GM21381 (cell line): ENCODE results near the gene EDIL3.
"Not testable (repeated sequence)": the region's sequence is repeated elsewhere in the genome, so short reads cannot be mapped to it uniquely, and the experiment has no call there.

Experiments used
- ATAC-seq: cut with Tn5 transposase; IDR thresholded peaks from one replicate; pipeline ENCODE4 v1.9.1; 2021; ENCODE audit warnings: mild to moderate bottlenecking, moderate library complexity; ENCODE audit not compliant: unreplicated experiment

EDIL3 gene

DNA sequence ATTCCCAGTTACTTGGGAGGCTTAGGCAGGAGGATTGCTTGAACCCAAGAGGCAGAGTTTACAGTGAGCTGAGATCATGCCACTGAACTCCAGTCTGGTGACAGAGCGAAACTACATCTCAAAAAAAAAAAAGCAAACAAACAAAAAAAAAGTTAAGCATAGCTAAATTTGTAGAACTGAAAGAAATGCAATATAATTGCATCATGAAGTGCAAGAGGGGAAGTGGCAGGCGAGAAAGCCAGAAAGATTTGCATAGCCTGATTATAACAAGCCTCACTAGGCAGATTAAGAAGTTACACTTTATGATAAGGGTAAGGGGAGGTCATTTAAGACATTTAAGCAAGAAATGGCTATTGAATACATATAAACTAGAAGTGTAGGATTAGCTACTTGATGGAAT, 187.1 kb downstream of the EDIL3 start:
- no peak for ATAC-seq

DNA sequence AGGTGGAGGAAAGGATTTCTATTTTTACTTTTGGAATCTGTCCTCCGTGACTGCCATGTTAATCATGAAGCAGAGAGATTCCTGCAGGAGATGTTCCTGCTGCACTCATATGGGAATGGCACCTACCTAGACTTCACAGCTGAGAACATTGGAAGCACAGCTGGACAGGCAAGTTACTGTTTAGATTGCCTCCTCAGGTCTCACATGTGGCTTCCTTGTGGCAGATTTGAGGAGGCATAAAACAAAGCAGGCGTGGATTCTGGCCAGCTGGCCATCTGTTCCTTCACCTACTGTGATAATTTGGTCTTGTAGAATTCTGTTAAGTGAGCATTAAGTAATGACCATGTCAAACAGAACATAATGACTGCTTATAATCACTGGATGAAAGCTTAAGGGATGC, 193.4 kb downstream of the EDIL3 start:
- ATAC-seq: no peak

DNA sequence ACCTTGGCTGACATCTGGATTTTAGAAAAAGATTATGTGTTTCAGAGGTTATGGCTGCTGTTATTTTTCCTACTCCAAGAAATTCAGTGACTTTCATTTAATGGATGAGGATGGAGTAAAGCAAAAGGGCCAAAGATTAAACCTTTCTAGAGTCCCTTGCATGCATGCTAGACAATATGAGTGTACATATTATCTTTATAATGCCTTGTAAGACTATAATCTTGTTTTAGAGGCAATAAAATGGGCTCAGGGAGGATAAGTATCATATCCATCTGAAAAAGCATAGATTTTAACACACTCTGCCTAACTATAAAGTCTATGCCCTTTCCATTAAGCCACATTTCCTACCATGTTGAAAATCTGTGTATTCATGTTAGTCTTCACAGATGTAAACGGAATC, 199.8 kb downstream of the EDIL3 start:
- no peak for ATAC-seq

DNA sequence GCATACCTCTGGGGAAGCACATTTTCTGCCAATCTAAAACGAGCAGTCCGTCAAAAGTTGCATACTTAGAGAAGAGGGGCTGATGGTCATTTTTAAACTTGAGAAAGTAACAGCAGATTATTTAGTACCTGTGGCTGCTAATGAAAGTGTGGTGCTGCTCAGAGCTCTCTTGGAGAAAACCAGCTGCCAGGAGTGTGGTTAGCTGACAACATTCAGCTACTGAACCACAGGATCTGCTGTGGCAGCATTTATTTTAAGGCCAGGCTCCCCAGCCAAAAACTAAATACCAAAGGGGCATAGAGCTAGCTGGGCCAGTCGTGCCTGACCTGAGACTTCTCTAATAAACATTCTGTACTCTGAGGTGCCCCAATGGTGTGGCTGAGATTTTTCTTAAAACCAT, 203.6 kb downstream of the EDIL3 start:
- no peak for ATAC-seq

DNA sequence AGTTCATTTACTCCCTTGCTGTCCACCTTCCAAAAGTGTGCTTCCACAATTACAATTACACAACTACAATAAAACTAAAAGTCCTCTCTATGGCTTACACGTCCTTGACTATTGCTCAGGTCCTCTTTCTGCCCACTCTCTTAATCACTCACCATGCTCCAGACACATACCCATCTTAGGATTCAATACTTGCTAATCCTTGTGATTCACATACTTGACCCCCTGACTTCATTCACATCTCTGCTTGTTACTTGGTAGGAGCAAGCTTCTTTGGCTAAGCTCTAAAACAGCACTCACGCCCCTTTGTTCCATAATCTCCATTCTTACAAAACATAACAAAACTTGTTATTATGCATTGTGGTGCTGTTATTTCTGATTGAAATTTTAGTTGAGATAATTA, 215.8 kb downstream of the EDIL3 start:
- no peak for ATAC-seq

DNA sequence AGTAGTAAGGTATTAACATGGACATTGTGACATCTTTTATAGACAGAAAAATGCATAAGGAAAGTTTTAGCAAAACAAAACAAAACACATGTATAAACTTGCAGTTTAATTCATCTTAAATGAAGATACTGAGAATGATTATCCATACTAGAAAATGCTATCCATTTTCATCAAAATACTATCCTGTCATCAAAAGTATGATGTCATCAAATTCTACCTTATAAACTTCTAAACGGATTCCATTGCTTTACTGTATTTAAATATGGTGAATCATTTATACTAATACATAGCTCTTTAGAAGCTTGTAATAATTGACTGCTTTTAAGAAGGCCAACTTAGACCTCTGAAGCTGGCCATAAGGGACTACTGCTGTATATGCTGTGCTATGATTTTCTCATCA, 221.0 kb downstream of the EDIL3 start:
- ATAC-seq: no peak

DNA sequence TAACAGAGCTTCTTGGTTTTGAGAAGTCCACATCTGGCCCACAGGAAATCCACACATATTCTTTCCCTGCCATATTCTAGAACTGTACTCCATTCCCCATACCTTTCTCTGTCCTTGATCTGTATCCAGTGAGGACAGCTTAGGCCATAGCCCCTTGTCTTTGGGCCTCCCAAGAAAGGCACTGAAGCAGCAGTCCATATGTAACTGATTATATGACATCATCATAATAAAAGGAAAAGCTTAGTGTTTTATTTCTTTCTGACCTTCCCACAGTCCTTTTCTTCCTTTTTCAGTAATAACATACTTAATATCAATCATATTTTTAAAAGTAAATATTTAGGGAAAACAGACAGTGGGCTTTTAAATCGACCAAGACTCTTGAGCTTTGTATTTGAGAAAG, 222.0 kb downstream of the EDIL3 start:
- no peak for ATAC-seq

DNA sequence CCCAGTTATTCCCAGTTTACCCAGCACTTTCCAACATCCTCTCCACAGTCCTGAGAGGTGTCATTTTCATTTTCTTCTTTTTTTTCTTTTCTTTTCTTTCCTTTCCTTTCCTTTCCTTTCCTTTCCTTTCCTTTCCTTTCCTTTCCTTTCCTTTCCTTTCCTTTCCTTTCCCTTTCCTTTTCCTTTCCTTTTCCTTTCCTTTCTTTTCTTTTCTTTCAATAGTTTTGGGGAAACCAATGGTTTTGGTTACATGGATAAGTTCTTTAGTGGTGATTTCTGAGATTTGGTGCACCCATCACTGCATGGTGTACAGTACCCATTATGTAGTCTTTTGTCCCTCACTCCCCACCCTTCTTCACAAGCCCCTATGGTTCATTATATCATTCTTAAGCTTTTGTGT, 224.0 kb downstream of the EDIL3 start:
- not testable (repeated sequence) for ATAC-seq

DNA sequence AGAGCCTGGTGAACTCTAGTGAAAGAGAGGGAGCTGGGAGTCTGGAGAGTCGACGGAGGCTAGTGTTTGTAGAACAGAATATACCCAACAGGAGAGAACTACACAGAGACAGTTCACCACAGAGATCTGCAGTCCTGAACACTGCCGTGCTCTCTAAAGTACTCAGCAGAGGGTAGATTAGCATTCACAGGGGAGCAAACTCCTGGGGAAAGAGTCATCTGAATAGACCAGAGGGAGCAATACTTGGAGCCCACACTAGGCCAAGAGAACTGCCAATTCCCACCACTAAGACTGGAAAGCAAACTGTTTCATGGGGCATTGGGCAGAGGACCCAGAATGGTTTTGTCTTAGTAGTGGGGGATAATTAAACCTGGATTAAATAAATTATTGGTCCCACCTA, 235.6 kb downstream of the EDIL3 start:
- ATAC-seq: no peak

DNA sequence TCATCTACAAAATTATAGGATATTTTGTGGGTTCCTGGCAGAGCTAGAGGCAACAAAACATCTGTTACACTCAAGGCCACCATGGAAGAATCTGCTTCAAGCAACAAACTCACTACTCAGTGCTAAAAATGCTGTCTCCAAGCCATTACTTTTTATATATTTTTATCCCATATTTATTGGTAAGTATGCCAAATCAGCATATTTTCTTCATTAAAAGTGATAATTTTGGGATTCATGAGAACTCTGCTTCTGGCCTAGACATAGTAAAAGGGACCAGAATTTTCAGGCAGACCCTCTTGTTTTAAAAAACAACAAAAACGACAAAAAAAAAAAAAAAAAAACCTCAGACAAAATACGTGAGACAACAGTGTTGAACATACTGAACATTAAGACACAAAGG, 236.0 kb downstream of the EDIL3 start:
- ATAC-seq: no peak

DNA sequence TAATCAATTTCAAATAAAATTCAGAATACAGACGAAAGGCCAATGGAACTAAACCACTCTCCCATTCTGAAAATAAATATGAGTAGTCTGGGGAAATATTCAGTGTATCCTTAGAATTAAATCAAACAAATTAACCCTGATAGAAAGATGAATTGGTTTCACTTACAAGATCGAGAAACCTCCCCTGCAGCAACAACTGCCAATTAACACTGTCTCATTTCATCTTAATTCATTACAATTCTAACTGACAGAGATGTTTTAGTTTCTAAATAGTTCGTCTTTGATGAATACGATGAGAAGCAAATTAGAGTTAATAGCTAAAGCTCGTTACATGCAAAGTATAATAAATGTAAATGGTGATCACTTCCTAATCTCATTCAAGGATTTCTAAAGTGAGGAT, 247.1 kb downstream of the EDIL3 start:
- ATAC-seq: no peak

DNA sequence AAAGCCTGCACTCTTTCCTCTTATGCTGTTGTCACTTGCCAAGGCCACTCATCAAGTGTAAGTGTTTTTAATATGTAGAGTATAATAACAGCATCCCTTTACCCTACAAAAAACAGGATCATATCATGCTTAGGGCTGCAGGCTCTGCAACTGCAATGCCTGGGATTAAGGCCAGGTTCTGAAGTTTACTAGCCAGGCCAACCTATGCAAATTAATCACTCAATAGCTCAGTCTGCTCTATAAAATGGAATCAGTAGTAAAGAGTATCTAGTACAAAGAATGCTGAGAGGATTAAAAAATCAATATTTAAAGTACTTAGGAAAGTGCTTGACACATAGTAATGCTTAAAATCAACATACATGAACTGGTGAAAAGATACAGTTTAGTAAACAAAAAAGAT, 253.3 kb downstream of the EDIL3 start:
- no peak for ATAC-seq

DNA sequence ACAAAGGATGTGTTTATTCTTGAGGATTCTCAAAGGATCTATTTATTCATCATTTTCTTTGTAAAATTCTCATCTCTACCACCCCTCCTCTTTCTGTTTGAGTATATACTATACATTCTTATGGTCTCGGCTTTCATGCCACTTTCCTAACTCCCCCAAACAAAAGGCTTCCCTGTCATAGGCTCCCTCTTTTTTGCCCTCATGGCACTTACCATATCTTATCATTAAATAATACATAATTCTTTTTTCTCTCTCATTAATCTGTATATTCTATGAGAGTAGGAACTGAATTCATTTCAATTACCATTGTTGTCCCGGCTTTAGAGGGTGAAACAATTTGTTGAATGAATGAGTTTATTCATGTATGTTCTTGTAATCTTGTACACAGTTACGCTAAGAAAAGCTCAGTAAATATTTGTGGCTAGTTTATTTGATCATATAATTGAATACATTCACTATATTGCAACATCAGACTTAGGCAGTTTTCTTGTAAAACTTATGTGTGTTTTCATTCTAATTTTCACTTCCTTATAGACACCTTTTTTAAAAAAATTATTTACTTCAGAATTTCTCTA, 254.6 kb downstream of the EDIL3 start:
- ATAC-seq: no peak

DNA sequence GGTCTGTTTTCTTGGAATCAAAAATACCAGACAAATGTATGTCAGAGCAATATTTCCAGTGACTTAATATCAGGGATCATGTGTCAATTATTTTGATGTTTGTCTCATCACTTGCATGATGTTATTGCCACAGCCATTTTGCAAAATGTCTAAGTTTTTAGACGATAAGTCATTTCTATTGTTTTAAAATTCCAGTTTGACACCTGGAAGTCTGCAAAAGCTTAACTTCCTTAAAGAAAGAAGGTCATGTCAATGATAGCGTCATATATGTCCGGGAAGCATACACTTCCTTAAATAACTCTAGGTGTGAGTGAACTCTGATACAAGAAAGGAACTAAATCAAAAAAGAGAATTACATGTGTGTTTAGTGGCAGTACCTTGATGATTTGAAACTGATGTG, 259.5 kb downstream of the EDIL3 start:
- ATAC-seq: no peak

DNA sequence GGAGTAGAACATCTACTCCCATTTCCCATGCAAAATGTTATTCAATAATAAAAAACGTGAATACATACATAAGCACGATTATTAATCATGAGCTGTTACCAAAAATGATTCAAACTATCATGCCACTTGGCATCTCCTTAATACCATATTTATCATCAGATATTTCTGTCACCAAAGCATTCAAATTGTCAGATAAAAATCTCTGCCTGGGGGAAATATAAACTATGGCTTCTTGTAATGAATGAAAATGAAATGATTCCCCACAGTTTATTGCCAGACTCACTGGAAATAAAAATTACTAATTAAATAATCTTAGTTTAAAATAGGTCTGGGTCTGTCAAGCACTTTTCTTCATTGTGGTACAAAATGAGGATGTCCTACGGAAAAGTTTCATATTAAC, 265.4 kb downstream of the EDIL3 start:
- ATAC-seq: no peak

DNA sequence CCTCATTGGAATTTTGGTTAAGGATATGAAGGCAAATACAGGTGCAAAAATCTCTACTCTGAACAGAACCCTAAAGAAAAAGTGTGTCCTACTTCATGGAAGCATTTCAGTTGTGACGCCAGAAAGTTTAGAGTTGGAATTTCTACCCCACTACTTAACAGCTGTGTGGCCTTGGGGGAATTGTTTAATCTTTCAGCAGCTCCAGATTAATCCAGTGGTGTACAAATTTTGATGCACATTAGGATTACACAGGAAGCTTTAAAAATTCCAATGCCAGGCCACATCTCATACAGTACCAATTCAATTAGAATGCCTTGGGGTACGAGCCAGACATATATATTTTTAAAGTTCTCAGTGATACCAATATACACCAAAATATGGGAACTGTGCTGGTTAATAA, 266.1 kb downstream of the EDIL3 start:
- ATAC-seq: no peak

DNA sequence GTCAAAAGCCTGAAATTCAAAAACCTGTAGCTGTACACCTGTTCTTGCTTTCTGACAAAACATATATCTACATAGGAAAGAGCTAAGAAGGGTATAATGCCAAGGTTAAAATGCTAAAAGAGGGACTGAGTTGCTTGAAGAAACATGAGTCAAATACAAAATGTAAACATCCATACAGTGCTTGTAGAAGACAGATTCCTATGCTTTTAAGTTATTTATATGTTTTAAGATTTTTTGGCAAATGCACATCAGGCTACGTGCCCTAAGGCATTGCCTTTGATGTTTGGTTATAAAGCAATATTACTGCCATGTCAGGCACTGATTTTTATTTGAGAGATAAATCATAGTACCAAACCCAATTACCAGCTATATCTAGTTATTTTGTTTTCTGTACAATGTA, 269.0 kb downstream of the EDIL3 start:
- no peak for ATAC-seq

DNA sequence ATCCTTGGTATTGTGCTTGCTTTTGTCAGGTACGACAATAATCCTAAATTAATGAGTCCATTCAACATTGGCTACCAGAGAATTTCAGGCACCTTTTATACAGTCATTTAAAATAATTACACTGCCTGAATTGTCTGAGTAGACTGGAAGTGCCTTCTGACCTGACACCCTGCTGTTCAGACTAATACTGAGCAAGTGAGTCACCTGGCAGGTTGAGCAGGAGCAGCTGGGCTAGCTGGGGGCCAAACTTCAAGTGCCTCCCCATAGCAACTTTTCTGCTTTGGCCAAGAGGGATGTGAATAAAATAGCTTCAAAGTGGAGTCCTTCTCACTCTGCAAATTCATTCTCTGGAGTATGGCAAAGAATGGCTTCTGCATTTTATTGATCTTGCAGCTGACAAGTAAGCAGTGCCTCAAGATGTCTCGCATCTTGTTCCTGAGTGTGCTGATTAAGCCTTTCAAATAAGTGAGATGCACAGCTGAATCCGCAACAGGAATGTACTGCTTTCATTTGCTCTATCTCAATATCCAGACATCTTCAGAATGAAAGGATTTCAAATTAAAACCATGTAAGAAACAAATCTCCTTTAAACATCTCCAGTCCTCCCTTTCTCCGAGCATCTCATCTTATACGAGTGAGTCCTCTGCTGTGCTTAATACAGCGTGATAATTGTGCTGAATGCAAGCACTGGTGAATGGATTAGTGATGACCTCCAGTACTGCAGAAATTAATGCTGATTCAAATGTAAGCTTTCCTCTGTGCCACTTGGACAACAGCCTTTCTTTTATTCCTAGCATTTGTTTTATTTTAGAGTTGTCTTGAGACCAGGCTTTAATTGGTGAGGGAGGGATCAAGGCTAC, 271.2 kb downstream of the EDIL3 start:
- no peak for ATAC-seq

DNA sequence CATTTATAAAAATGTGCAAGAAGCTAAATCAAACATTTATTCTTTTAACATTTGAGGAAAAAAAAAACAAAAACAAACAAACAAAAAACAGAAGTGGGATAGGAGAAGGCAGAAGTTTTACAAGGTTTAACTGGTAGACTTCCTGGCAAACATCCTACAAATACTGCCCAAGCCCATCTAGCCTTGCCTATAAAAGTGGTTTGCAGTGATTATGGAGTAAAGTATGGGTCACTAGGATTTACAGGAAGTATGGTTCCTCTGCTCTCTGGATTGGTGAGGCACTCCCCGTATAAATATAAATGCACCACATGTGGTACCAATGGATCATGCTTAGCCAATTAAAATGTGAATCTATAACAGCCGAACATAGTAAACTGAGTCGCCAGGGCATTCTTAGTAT, 291.9 kb downstream of the EDIL3 start:
- no peak for ATAC-seq

DNA sequence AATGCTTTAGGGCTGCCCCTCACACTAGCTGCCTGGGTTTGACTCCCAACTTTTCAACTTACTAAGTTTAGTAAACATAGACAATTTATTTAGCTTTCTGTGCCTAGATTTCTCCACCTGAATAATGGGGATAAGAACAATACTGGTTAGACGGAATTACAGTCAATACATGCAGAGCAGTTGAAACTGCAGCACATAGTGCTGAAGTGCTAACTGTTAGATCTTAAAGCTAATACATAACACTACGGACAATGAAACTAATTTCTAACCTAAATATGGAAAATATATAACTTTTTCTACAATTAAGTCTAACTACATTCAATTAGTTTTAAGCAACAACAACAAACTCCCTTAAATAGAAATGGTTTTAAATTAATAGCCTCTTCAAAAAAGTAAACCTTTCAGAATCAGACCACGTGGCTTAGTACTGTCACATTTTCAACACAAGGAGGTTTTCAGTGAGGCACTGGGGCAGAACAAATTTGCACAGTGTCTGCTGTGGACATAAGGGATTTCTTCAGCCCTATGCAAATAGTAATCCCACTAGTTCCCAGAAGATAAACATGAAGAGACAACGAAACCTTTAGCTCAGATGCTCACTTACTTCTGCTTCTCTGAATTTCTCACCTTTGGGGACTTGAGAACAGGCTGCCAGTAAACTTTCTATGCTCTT, 293.4 kb downstream of the EDIL3 start:
- ATAC-seq: no peak

DNA sequence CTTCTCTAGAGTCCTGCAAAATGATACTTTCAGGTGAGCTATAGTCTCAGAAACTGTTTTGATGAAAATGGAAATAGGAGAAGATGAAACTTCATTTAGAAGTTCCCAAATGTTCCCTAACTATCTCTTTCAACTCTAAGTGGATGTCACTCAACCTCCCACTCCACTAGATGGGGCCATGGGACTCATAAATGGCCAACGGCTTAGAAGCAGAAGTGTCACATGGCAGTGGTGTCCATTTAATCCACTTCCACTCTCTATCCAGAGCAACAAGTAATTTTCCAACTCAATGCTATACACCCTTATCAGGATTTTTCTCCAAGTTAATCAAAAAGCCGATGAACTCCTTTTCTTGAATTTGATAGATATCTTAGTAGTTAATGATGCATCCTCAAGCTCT, 295.7 kb downstream of the EDIL3 start:
- no peak for ATAC-seq

DNA sequence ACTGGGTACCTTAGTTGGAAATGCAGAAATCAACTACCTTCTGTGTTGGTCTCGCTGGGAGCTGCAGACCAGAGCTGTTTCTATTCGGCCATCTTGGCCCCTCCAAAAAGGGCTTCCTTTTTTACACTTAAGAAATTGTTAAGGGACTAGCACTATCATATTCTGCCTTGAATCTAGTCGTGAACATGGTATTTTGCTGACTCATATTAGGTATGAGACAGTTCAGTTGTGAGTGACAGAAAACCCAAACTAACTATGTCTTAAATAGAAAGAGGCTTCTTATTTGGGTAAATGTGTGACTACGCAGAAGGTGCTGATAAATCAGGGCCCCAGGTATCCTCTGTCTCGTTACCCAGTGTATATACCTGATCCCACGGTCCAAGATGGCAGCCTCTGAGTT, 298.2 kb downstream of the EDIL3 start:
- ATAC-seq: no peak
